PFSK-1 (cell line): ENCODE results near the gene WNT5B.

Experiments
- FOXP2 ChIP-seq: optimal IDR thresholded peaks from 2 replicates; pipeline ENCODE3; 2011; ENCODE audit warnings: borderline replicate concordance, control low read depth, inconsistent platforms; ENCODE audit not compliant: insufficient read depth; ENCODE audit errors: extremely low read length, extremely low read depth
- POLR2AphosphoS5 ChIP-seq: IDR thresholded peaks from 2 replicates; pipeline ENCODE4 v1.6.1; 2012; ENCODE audit warnings: low read depth, mild to moderate bottlenecking, control low read depth, low read length, moderate library complexity
- SIN3A ChIP-seq: IDR thresholded peaks from 2 replicates; pipeline ENCODE4 v1.6.1; 2012; ENCODE audit warnings: mild to moderate bottlenecking, low read length, moderate library complexity, borderline replicate concordance; ENCODE audit not compliant: insufficient read depth
- TAF1 ChIP-seq: IDR thresholded peaks from 2 replicates; pipeline ENCODE4 v1.6.1; 2012; ENCODE audit warnings: low read length, control low read depth, borderline replicate concordance; ENCODE audit not compliant: insufficient read depth
- TF ChIP-seq, protein P1 (sequence below), 2 experiments: IDR thresholded peaks; 2 replicates each; pipeline versions ENCODE4 v1.6.1 to v1.8.0; 2011 to 2012; ENCODE audit warnings: low read depth in 2 of 2, low read length in 2 of 2, control low read depth in 1 of 2, inconsistent platforms in 1 of 2, mild to moderate bottlenecking in 1 of 2, moderate library complexity in 1 of 2; ENCODE audit not compliant: insufficient read depth in 1 of 2

Gene WNT5B

GRCh38 chr12:1614360-1614759 is 14.7 kb upstream of the WNT5B start:
- no peak for TF ChIP-seq POLR2AphosphoS5
- TF ChIP-seq, protein P1, sequence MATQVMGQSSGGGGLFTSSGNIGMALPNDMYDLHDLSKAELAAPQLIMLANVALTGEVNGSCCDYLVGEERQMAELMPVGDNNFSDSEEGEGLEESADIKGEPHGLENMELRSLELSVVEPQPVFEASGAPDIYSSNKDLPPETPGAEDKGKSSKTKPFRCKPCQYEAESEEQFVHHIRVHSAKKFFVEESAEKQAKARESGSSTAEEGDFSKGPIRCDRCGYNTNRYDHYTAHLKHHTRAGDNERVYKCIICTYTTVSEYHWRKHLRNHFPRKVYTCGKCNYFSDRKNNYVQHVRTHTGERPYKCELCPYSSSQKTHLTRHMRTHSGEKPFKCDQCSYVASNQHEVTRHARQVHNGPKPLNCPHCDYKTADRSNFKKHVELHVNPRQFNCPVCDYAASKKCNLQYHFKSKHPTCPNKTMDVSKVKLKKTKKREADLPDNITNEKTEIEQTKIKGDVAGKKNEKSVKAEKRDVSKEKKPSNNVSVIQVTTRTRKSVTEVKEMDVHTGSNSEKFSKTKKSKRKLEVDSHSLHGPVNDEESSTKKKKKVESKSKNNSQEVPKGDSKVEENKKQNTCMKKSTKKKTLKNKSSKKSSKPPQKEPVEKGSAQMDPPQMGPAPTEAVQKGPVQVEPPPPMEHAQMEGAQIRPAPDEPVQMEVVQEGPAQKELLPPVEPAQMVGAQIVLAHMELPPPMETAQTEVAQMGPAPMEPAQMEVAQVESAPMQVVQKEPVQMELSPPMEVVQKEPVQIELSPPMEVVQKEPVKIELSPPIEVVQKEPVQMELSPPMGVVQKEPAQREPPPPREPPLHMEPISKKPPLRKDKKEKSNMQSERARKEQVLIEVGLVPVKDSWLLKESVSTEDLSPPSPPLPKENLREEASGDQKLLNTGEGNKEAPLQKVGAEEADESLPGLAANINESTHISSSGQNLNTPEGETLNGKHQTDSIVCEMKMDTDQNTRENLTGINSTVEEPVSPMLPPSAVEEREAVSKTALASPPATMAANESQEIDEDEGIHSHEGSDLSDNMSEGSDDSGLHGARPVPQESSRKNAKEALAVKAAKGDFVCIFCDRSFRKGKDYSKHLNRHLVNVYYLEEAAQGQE (IDR thresholded peaks at IDR 0.05; ENCODE audit: insufficient read depth in 1 of 2, low read depth in 2 of 2, low read length in 2 of 2) = no peak
- no peak for TF ChIP-seq TAF1
- no peak for TF ChIP-seq SIN3A
- TF ChIP-seq FOXP2 = no peak

GRCh38 chr12:1616233-1617066 is 12.6 kb upstream of the WNT5B start:
- no peak for TF ChIP-seq POLR2AphosphoS5
- no peak for TF ChIP-seq TAF1
- no peak for TF ChIP-seq FOXP2
- TF ChIP-seq, protein P1 (IDR thresholded peaks at IDR 0.05; ENCODE audit: insufficient read depth in 1 of 2, low read depth in 2 of 2, low read length in 2 of 2) = no peak
- no peak for TF ChIP-seq SIN3A

DNA sequence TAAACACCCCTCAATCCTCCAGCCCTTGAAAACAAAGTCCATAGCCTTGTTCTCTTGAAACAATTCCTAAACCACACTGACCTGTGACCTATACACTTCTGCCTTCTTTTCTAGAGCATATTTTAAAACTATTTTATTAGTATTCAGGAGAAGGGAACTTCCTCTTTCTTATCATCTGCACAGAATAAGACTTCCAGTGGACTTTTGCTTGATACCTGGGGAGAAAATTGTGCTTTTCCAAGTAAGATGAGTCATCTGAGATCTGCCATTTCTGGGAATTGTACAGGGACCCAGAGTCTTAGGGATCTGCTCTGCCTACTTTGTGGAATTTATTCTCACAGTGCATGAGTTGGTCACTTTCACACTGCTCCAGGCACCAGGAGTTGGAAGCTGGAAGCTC is 10.5 kb upstream of the WNT5B start:
- TF ChIP-seq POLR2AphosphoS5 (no peak), SIN3A (no peak), FOXP2 (no peak)
- TF ChIP-seq, protein P1 (IDR thresholded peaks at IDR 0.05; ENCODE audit: insufficient read depth in 1 of 2, low read depth in 2 of 2, low read length in 2 of 2) = no peak

DNA sequence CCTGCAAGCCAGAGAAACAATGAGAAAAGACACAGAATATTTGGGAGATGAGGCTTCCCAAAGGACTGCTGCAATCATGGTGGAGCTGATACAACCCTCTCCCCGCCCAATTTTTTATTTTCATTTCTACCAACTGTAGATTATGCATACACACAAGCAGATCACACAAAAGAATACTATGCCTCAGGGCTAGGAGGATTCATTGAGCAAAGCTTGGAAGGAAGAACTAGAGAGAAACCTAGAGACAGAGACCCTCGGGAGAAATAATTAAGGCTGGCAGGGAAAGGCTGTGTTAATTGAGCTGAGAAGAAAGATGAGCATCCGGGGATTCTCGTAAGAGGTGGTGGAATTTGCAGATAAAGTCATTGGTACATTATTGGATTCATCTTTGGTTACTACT is 9.9 kb upstream of the WNT5B start:
- TF ChIP-seq POLR2AphosphoS5 (no peak), TAF1 (no peak)

- TF ChIP-seq FOXP2 (no peak), SIN3A (no peak), TAF1 (no peak), POLR2AphosphoS5 (no peak)
- TF ChIP-seq, protein P1 (IDR thresholded peaks at IDR 0.05; ENCODE audit: insufficient read depth in 1 of 2, low read depth in 2 of 2, low read length in 2 of 2) = no peak
Observed at GRCh38 chr12:1619587-1619986, 9.4 kb upstream of the WNT5B start.

DNA sequence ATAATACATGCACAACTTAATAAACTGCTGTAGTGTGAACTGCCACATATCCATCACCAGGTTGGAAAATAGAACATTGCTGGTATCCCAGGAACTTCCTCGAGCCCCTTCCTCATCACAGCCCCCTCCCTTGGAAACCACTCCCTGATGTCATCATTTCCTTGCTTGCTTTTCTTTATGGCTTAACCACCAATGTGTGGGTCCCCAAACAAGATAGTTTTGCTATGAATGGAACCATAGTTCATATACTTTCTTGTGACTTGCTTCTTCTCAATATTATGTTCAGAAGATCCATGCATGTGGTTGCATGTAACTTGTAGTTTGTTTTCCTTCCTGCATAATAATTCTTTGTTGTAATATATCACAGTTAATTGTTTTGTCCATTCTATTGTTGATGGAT is 8.9 kb upstream of the WNT5B start:
- TF ChIP-seq POLR2AphosphoS5 = no peak
- TF ChIP-seq, protein P1 (IDR thresholded peaks at IDR 0.05; ENCODE audit: insufficient read depth in 1 of 2, low read depth in 2 of 2, low read length in 2 of 2) = no peak
- TF ChIP-seq FOXP2 = no peak
- no peak for TF ChIP-seq TAF1
- TF ChIP-seq SIN3A = no peak
